Left colon (tissue), 2 donors: ENCODE data around the gene CSNK1G1. TPM values are rescaled to one million over a fixed set of nuclear protein-coding genes. Genes with fewer than 3 reads are reported as not detected.
"Not testable (repeated sequence)": the region's sequence is repeated elsewhere in the genome, so short reads cannot be mapped to it uniquely, and the experiment has no call there.

ENCODE experiments used
- ATAC-seq: fragments of 200-7000 bp; cut with Tn5 transposase; one replicate; pipeline ENCODE4 v1.9.1; 2020; ENCODE audit warnings: mild to moderate bottlenecking, moderate library complexity
- DNase-seq, 2 donors: peaks; one replicate each; pipeline ENCODE4 v3.0.0-alpha.2; 2020
- intact Hi-C, 2 donors: fragments of 100-400 bp; cut with DNase I in 1 of 2; cut with micrococcal nuclease in 1 of 2; formaldehyde crosslinking; loops; one replicate each; pipeline versions ENCODE4 v1.11.2 to v1.14.0; 2022; cut with DNase I, micrococcal nuclease
- total RNA-seq, 2 donors: library from RNA; stranded (reverse); fragmentation: NEBNext Ultra II Directional; extraction: Animal tissue kit (Norgen Biotek cat#: 25700); gene quantifications; one replicate each; pipeline ENCODE4 v1.2.1, GENCODE V29; 2021
- donor health status: DM: no; HTN: no; CAD: no.
- donor health status: DM: yes; HTN: yes; CAD: no.

The CSNK1G1 gene
- total RNA-seq, 2 donors from 2014 or later = 19.9 to 20.4 TPM

DNA sequence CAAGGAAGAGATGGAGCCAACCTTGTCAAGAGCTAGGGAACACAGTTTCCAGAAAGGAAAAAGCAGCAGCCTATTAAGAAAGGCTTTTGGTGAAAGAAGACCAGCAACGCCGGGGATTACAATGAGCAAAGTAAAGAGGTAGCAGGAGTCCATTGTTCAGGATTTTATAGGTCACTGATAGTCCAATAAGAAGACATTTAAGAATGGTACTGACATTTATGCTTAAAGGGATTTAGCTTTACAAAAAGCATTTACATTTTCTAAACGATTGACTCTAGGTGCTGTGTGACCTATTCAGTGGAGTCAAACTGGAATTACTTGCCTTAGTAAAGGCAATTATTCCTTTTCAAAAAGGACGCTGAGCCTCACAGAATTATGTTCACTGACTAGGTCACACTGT lies 40.8 kb downstream of the CSNK1G1 start:
- intact Hi-C loops = no loop called here
- no peak for DNase-seq
- ATAC-seq = no peak

DNA sequence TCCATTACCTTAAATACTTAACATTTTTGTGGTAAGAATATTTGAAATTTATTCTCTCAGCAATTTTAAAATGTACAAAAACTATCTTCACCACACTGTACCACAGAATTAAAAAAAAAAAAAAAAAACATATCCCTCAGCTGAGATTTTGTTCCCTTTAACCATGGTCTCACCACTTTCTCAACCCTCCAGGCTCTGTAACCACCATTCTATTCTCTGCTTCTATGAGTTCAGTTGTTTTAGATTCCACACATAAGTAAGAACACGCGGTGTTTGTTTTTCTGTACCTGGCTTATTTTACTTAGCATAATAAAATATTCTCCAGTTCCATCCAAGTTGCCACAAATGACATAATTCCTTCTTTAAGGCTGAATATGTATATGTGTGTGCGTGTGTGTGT lies 41.5 kb downstream of the CSNK1G1 start:
- no peak for DNase-seq
- intact Hi-C loops = no loop called here
- no peak for ATAC-seq

DNA sequence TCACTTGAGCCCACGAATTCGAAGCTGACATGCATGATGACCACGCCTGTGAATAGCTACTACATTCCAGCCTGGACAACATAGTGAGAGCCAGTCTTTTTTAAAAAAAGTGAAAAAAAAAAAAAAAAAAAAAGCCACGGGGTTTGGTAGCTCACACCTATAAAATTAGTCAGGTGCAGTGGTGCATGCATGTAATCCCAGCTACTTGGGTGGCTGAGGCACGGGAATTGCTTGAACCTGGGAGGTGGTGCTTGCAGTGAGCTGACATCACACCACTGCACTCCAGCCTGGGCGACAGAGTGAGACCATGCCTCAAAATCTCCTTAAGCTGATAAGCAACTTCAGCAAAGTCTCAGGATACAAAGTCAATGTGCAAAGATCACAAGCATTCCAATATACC lies 44.4 kb downstream of the CSNK1G1 start:
- no peak for DNase-seq
- intact Hi-C loops = no loop called here
- ATAC-seq = no peak

DNA sequence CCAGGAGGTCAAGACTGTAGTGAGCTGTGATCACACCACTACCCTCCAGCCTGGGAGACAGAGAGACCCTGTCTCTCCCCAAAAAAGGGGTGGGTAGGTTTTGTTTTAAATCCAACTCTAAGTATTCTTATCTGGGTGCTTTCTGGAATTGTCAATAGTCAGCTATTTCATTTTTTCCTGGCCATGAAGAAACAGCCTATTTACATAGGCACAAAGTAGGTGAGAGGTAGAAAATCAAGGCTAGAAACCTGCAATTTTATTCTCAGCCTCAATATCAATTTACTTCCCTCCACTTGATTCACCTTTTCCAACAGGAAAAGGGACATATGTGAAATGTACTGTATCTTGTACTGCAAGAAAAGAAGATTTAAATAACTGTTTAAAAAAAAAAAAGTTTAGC lies 45.9 kb downstream of the CSNK1G1 start:
- intact Hi-C loops = no loop called here
- ATAC-seq (no peak), DNase-seq (no peak)

DNA sequence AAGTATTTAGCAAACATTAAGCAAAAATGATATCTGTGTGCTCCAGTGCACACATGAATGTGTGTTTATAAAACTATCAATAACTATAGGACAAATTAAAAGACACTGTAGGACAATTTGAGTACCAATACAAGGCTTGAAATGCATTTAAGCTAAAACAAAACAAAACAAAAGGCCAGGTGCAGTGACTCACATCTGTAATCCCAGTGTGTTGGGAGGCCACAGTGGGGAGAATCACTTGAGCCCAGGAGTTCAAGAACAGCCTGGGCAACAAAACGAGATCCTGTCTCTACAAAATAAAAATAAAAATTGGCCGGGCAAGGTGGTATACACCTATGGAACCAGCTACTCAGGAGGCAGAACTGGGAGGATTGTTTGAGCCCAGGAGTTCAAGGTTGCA lies 50.7 kb downstream of the CSNK1G1 start:
- DNase-seq = no peak
- no peak for ATAC-seq
- intact Hi-C loops = no loop called here

DNA sequence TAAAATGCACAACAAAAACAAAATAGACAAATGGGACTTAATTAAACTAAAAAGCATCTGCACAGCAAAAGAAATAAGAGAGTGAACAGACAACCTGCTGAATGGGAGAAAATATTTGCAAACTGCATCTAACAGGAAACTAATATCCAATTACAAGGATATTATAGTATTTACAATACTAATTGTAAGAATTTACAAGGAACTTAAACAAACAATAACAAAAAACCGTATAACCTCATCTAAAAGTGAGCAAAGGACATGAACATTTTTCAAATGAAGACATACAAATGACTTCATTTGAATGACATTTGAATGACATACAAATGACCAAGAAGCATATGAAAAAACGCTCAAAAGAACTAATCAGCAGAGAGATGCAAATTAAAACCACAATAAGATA lies 66.4 kb downstream of the CSNK1G1 start:
- no peak for ATAC-seq
- intact Hi-C loops = no loop called here
- no peak for DNase-seq

DNA sequence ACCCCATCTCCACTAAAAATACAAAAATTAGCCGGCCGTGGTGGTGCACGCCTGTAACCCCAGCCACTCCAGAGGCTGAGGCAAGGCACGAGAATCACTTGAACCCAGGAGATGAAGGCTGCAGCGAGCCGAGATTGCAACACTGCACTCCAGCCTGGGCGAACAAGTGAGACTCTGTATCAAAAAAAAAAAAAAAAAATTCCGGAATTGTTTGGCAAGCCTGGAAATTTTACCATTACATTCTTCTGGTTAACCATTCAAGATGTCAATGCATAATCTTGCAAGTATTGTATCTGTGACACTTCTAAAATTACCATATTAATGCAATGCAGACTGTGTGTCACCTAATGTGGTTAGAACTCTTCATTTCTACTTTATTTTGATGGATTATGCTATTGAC lies 67.0 kb downstream of the CSNK1G1 start:
- intact Hi-C loops = no loop called here
- ATAC-seq (no peak), DNase-seq (no peak)

DNA sequence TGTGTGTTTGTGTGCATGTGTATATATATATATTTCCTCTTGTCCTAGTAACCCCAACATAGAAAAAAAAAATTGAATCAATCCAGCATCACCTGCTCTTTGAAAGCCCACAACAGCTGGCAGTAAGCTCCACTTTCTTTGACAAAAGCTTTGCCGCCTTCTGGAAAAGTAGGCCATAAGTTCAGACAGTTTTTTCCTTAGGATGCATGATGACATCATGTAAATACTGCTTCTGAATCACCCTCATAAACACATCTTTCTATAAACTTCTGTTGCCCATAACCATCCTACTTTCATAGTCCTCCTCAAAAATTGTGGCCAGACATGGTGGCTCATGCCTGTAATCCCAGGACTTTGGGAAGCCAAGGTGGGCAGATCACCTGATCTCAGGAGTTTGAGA lies 67.4 kb downstream of the CSNK1G1 start:
- ATAC-seq = peak; percentile 31
- no peak for DNase-seq
- intact Hi-C loops = no loop called here

DNA sequence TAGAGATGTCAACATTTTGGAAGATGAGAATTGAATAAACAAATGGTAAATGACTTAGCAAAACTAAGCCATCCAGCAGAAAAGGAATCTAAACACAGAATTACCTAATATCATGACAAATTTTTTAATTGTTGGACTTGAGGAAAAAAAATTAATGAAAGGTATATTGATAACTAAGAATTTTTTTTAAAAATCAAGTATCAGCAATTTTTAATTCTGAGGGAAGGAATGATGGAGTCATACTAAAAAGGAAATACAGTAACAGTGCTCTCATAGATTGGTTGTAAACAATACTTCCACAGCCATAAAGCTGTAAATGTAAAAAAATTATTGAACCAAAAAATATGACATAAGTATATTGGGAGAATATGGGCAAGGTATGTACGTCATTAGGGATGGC lies 68.0 kb downstream of the CSNK1G1 start:
- intact Hi-C loops = no loop called here
- no peak for DNase-seq
- no peak for ATAC-seq

DNA sequence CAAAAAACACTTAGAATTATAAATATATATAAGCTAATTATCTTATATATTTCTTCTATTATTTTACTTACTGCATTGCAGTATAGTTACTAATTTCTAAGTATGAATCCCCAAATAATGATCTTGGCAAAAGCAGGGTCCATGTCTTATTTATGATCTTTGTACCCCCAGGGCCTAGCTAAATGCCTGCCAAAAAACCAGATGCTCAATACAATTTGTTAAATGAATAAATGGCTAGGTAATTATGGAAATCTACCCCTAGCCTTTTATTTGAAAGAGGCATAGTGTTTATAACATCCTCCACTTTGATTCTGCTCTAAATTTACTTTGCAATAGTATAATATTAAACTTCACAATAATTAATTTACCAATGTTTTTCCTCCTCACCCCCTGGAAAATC lies 69.5 kb downstream of the CSNK1G1 start:
- intact Hi-C loops = no loop called here
- ATAC-seq (no peak), DNase-seq (no peak)

DNA sequence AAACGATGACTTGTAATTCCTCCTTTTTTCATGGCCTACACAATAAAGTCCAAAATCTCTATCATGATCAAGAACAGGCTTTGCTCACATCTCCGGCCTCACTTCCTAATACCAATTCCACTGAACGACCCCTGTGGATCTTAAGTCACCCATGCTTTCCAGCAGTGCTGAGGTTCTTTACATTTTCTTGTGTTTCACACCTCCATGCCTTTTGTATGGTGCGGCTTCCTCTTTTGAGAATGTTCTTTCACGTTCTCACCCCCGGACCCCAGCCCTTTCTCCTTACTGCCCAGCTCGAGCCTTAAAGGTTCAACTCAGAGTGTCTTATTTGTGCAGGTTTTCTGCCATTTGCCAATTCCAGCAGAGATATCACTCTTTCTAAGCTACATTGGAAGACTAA lies 70.1 kb downstream of the CSNK1G1 start:
- ATAC-seq = no peak
- DNase-seq = no peak
- intact Hi-C loops = no loop called here

DNA sequence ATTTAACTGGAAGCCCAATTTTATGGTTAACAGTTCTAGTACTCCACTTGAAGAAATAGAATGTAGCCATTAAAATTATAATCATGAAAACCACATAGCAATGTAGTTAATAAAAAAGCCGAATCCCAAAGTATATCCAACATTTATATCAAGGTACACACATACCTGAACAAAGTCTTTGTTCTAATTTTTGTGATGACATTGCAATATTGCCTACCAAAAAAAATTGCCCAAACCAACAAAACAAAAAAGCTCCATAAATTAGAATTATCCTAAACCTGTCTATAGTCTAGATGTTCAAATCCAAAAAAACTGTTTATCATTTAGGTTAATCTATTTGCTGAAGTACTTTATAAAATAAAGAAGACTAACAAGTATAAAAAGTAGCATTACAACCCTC lies 70.8 kb downstream of the CSNK1G1 start:
- no peak for ATAC-seq
- intact Hi-C loops = no loop called here
- no peak for DNase-seq

DNA sequence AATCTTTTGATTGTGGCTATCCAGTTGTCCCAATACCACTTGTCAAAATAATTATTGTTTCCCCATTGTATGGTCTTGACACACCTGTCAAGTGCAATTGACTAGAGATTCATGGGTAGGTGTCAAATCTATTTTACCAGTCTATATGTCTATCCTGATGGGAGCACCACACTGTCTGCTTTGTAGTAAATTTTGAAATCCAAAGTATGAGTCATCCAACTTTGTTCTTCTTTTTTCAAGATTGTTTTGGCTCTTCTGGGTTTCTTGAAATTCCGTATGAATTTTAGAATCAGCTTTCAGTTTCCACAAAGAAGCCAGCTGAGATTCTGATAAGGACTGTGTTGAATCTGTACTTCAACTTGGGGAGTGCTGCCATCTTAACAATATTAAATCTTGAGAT lies 71.9 kb downstream of the CSNK1G1 start:
- ATAC-seq = no peak
- DNase-seq = no peak
- intact Hi-C loops = no loop called here

DNA sequence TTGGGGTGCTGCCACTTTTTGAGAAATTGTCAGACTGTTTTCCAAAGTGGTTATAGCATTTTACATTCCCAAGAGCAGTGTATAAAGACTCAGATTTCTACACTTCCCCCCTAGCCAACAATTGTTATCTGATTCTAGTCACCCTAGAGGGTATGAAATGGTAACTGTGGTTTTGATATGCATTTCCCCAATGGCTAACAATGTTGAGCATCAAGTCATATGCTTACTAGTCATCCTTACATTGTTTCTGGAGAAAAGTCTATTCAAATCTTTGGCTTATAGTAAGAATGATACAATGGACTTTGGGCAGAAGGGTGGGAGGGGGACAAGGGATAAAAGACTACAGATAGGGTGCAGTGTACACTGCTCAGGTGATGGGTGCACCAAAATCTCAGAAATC lies 73.3 kb downstream of the CSNK1G1 start:
- ATAC-seq (no peak), DNase-seq (no peak)
- intact Hi-C loops = no loop called here

DNA sequence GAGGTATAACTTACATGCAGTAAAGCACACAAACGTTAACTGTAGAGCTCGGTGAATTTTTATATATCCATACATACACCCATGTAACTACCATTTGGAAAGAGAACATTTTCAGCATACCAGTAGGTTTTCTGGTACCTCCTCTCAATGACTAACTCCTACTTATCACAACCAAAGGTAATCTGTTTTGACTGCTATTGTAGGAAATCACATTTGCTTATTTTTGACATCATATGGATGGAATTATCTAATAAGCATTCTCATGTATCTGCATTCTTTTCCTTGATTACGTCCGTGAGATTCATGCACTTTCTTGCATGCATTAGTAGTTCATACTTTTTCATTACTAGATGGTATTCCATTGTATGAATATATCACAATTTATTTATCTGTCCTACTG lies 76.8 kb downstream of the CSNK1G1 start:
- ATAC-seq (no peak), DNase-seq (no peak)
- intact Hi-C loops = no loop called here

DNA sequence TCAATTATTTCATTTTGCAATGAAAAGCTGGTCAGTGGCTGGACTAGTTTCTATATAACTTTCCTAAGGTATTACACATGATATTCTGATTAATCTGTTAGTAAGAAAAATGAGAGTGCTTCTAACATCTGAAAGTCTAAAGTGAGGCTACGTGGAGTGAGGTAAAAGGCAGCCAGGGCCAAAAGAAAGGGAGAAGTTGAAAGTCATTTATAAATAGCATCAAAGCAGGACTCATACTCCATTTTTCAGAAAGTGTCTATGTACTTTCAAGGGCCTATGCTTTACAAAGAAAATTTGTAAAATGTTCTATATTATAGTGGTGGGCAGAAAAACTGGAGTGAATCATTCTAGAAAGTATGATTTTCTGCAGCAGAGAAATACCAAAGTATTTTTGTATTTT lies 80.0 kb downstream of the CSNK1G1 start:
- intact Hi-C loops = no loop called here
- DNase-seq = no peak
- no peak for ATAC-seq

DNA sequence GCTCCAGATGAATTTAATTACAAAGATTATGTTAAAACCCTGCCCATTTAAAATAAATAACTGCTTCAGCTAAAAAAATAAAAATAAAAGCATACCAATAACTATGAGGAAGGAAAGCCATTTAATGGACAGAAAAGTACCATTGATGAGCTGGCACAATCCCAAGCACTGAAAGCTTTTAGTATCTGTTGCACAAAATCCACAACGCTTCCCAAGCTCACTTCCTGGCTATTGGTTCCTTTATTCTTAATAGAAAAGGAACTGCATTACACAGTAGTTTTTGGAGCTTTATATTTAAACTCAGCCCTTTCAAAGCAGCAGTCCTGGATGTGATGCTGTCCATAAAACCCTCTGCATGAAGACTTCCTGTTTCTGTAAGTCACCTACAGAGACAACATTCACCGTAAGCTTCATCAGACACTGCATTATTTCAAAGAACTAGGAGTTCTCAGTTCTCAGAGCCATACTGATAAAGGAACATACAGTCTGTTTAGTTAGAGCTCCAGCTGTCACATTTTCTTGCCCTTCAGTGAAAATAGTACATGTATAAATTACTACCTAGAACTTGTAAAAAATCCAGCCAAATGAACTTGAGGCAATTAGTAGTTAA lies 81.5 kb downstream of the CSNK1G1 start:
- DNase-seq (no peak), ATAC-seq (peak; percentile 46)
- intact Hi-C loops = no loop called here

DNA sequence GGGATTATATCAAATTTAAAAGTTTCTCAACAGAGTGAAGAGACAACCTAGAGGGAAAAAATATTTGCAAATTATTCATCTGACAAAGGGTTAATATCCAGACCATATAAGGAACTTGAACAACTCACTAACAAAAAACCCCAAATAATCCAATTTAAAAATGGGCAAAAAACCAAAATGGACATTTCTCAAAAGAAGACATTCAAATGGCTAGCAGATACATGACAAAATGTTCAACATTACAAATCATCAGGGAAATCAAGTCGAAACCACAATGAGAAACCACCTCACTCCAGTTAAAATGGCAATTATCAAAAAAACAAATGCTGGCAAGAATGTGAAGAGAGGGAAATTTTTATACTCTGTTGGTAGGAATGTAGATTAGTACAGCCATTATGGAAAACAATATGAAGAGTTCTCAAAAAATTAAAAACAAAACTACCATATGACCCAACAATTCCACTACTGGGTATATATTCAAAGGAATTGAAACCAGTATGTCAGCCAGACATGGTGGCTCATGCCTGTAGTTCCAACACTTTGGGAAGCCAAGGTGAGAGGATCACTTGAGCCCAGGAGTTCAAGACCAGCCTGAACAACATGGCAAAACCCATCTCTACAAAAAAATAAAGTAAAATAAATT lies 88.5 kb downstream of the CSNK1G1 start:
- ATAC-seq (no peak), DNase-seq (no peak)
- intact Hi-C loops = no loop called here

DNA sequence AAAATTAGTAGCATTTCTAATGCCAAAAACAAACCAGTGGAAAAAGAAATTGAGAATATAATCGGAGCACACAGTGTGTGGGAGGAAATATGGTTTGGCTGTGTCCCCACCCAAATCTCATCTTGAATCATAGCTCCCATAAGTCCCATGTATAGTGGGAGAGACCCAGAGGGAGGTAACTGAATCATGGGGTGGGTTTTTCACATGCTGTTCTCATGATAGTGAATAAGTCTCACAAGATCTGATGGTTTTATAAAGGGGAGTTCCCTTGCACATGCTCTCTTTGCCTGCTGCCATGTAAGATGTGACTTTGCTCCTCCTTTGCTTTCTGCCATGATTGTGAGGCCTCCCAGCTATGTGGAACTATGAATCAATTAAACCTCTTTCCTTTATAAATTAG lies 90.8 kb downstream of the CSNK1G1 start:
- ATAC-seq, DNase-seq, intact Hi-C loops: not testable (repeated sequence)

DNA sequence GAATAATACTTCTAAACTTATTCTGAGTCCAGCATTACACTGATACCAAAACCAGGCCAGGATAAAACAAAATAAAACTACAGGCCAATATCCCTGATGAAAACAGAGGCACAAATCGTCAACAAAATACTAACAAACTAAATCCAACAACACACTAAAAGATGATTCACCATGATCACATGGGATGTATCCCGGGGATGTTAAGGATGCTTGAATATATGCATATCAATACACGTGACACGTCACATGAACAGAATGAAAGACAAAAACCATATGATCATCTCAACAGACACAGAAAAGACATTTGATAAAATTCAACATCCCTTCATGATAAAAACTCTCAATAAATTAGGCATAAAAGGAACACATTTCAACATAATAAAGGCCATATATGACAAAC lies 91.5 kb downstream of the CSNK1G1 start:
- intact Hi-C loops = no loop called here
- ATAC-seq = no peak
- no peak for DNase-seq

DNA sequence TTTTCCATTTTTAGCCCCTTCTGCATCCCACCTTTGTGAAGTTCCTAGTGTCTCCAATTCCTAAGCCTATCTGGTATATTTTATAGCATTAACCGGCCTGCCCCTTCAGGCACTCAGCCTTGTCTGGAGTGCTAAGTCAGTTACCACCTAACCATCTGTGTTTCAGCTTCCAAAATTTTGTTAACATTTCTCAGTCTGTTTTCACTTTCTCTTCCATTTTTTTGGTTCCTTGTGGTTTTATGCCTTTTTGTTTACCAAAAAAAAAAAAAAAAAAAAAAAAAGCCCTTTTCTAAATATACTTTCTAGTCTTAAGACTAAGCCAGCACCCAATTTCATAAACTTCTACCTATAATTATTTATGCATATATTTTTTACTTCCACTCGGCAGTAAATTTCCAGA lies 92.4 kb downstream of the CSNK1G1 start:
- DNase-seq = no peak
- intact Hi-C loops = no loop called here
- no peak for ATAC-seq
